IMR-90 (cell line): Measurements from ENCODE around the gene RPS24. TPM values are rescaled to one million over a fixed set of nuclear protein-coding genes. Genes with fewer than 3 reads are reported as not detected.

ENCODE experiments used
- ATAC-seq: fragments of 200-7000 bp; cut with Tn5 transposase; 2 replicates; pipeline ENCODE4 v1.9.1; 2020; ENCODE audit warnings: low read depth, mild to moderate bottlenecking, moderate library complexity
- BruUV-seq: library from RNA; stranded (reverse); fragments of 400-500 nt; replicated peaks from 2 replicates; lab custom pipeline; 2021; lab: Mats Ljungman, UMichigan
- CTCF ChIA-PET: fragments of 300-600 bp; formaldehyde crosslinking; extraction: SDS; loops from one replicate; lab custom pipeline; 2021; ENCODE audit warnings: antibody characterized with exemption; lab: Yijun Ruan, JAX
- POLR2A ChIA-PET: fragments of 300-600 bp; sonication (Branson Sonifier 250); formaldehyde crosslinking; loops from one replicate; lab custom pipeline; 2022; ENCODE audit warnings: antibody characterized with exemption; ENCODE audit not compliant: unreplicated experiment; lab: Charles Lee
- DNase-seq: peaks from one replicate; pipeline ENCODE4 v3.0.0; 2013
- H2AFZ ChIP-seq: replicated peaks from 2 replicates; pipeline ENCODE3; 2013; ENCODE audit warnings: low read length, mild to moderate bottlenecking; ENCODE audit not compliant: poor library complexity
- H2AK5ac ChIP-seq: 2 replicates; pipeline ENCODE4 v1.6.1; 2013; ENCODE audit warnings: low read depth, low read length, inconsistent platforms
- H2AK9ac ChIP-seq: replicated peaks from 2 replicates; pipeline ENCODE3; 2013; ENCODE audit warnings: mild to moderate bottlenecking, low read depth, low read length, moderate library complexity; ENCODE audit not compliant: poor library complexity
- H2BK120ac ChIP-seq: 2 replicates; pipeline ENCODE4 v1.6.1; 2013; ENCODE audit warnings: low read depth, low read length, inconsistent platforms
- H2BK15ac ChIP-seq: 3 replicates; pipeline ENCODE4 v1.6.1; 2013; ENCODE audit warnings: low read depth, low read length, inconsistent platforms
- H2BK20ac ChIP-seq: 2 replicates; pipeline ENCODE4 v1.6.1; 2013; ENCODE audit warnings: low read depth, mild to moderate bottlenecking, inconsistent platforms, low read length, moderate library complexity
- H2BK5ac ChIP-seq: 2 replicates; pipeline ENCODE4 v1.6.1; 2013; ENCODE audit warnings: mild to moderate bottlenecking, low read depth, low read length, inconsistent platforms; ENCODE audit not compliant: poor library complexity, severe bottlenecking
- H3K14ac ChIP-seq: replicated peaks from 2 replicates; pipeline ENCODE4 v1.6.1; 2013; ENCODE audit warnings: low read depth, low read length, inconsistent platforms
- H3K18ac ChIP-seq: 2 replicates; pipeline ENCODE4 v1.6.1; 2013; ENCODE audit warnings: low read depth, low read length, control low read depth
- H3K23ac ChIP-seq: 2 replicates; pipeline ENCODE4 v1.6.1; 2013; ENCODE audit warnings: low read depth, low read length, inconsistent platforms
- H3K27ac ChIP-seq: 2 replicates; pipeline ENCODE4 v1.5.1; 2013; ENCODE audit warnings: mild to moderate bottlenecking, control low read depth, low read length; ENCODE audit not compliant: insufficient read depth
- H3K27me3 ChIP-seq: 2 replicates; pipeline ENCODE4 v1.6.1; 2013; ENCODE audit warnings: low read length; ENCODE audit not compliant: control insufficient read depth, insufficient read depth
- H3K36me3 ChIP-seq: 2 replicates; pipeline ENCODE4 v1.6.1; 2013; ENCODE audit warnings: low read length, mixed read lengths; ENCODE audit not compliant: control insufficient read depth, insufficient read depth
- H3K4ac ChIP-seq: 2 replicates; pipeline ENCODE4 v1.6.1; 2013; ENCODE audit warnings: low read depth, low read length, inconsistent platforms
- H3K4me1 ChIP-seq: 2 replicates; pipeline ENCODE4 v1.6.1; 2013; ENCODE audit warnings: low read length, mixed read lengths; ENCODE audit not compliant: control insufficient read depth, insufficient read depth
- H3K4me2 ChIP-seq: 2 replicates; pipeline ENCODE4 v1.6.1; 2013; ENCODE audit warnings: low read depth, mild to moderate bottlenecking, control low read depth, low read length, moderate library complexity
- H3K4me3 ChIP-seq: 2 replicates; pipeline ENCODE4 v1.5.1; 2013; ENCODE audit warnings: low read depth, mild to moderate bottlenecking, control low read depth, low read length, moderate library complexity; ENCODE audit not compliant: insufficient read depth
- H3K56ac ChIP-seq: 2 replicates; pipeline ENCODE4 v1.6.1; 2013; ENCODE audit warnings: low read length, inconsistent platforms; ENCODE audit not compliant: insufficient read depth; ENCODE audit errors: extremely low read depth
- H3K79me1 ChIP-seq, 2 experiments: 2 replicates each; pipeline ENCODE4 v1.6.1; 2013; ENCODE audit warnings: low read length in 2 of 2, inconsistent platforms in 1 of 2, low read depth in 1 of 2
- H3K9ac ChIP-seq: 2 replicates; pipeline ENCODE4 v1.6.1; 2013; ENCODE audit warnings: low read depth, low read length, control low read depth
- H3K9me1 ChIP-seq: 2 replicates; pipeline ENCODE4 v1.6.1; 2013; ENCODE audit warnings: low read length, inconsistent platforms; ENCODE audit not compliant: insufficient read depth
- H3K9me3 ChIP-seq: 2 replicates; pipeline ENCODE4 v1.6.1; 2013; ENCODE audit warnings: low read length; ENCODE audit not compliant: control insufficient read depth, insufficient read depth
- H4K20me1 ChIP-seq: 2 replicates; pipeline ENCODE4 v1.6.1; 2013; ENCODE audit warnings: low read length, inconsistent platforms; ENCODE audit not compliant: insufficient read depth
- H4K5ac ChIP-seq: 2 replicates; pipeline ENCODE4 v1.6.1; 2013; ENCODE audit warnings: mild to moderate bottlenecking, low read depth, low read length, control low read depth
- H4K8ac ChIP-seq, 2 experiments: 2 replicates each; pipeline ENCODE4 v1.6.1; 2013; ENCODE audit warnings: low read depth in 2 of 2, low read length in 2 of 2, control low read depth in 1 of 2, inconsistent platforms in 1 of 2
- H4K91ac ChIP-seq: 2 replicates; pipeline ENCODE4 v1.6.1; 2013; ENCODE audit warnings: low read depth, low read length, inconsistent platforms; ENCODE audit not compliant: insufficient read depth
- BHLHE40 ChIP-seq: fragments of 150-350 bp; IDR thresholded peaks from 2 replicates; pipeline ENCODE4 v1.6.1; 2016; ENCODE audit warnings: mild to moderate bottlenecking, low read depth, low read length
- CEBPB ChIP-seq: IDR thresholded peaks from 2 replicates; pipeline ENCODE4 v1.6.1; 2012; ENCODE audit warnings: low read depth, low read length, improper control_type of control experiment
- CHD1 ChIP-seq: IDR thresholded peaks from 2 replicates; pipeline ENCODE4 v1.6.1; 2012; ENCODE audit warnings: low read depth, low read length, improper control_type of control experiment
- ELK1 ChIP-seq: fragments of 150-350 bp; IDR thresholded peaks from 2 replicates; pipeline ENCODE4 v1.6.1; 2016; ENCODE audit warnings: low read depth, mild to moderate bottlenecking, low read length, moderate library complexity, borderline replicate concordance
- FOS ChIP-seq: fragments of 150-350 bp; IDR thresholded peaks from 2 replicates; pipeline ENCODE4 v1.6.1; 2016; ENCODE audit warnings: low read depth, low read length
- MAFK ChIP-seq: IDR thresholded peaks from 2 replicates; pipeline ENCODE4 v1.6.1; 2012; ENCODE audit warnings: low read depth, low read length, improper control_type of control experiment
- MAZ ChIP-seq: IDR thresholded peaks from 2 replicates; pipeline ENCODE4 v1.6.1; 2012; ENCODE audit warnings: low read depth, mild to moderate bottlenecking, low read length, improper control_type of control experiment, moderate library complexity, borderline replicate concordance
- MXI1 ChIP-seq: IDR thresholded peaks from 2 replicates; pipeline ENCODE4 v1.6.1; 2012; ENCODE audit warnings: low read depth, mild to moderate bottlenecking, low read length, moderate library complexity, borderline replicate concordance
- NFE2L2 ChIP-seq: fragments of 150-350 bp; IDR thresholded peaks from 2 replicates; pipeline ENCODE4 v1.6.1; 2016; ENCODE audit warnings: low read depth, mild to moderate bottlenecking, low read length
- RAD21 ChIP-seq: IDR thresholded peaks from 2 replicates; pipeline ENCODE4 v1.6.1; 2012; ENCODE audit warnings: low read length, improper control_type of control experiment
- RCOR1 ChIP-seq: IDR thresholded peaks from 2 replicates; pipeline ENCODE4 v1.6.1; 2012; ENCODE audit warnings: mild to moderate bottlenecking, low read length, improper control_type of control experiment; ENCODE audit not compliant: insufficient replicate concordance
- RFX5 ChIP-seq: IDR thresholded peaks from 2 replicates; pipeline ENCODE4 v1.8.0; 2012; ENCODE audit warnings: low read depth, mild to moderate bottlenecking, low read length, moderate library complexity
- SMC3 ChIP-seq: fragments of 150-350 bp; IDR thresholded peaks from 2 replicates; pipeline ENCODE4 v1.6.1; 2016; ENCODE audit warnings: low read depth, mild to moderate bottlenecking, antibody characterized with exemption, low read length, moderate library complexity
- WGBS, 2 experiments: methylation state at CpG; one replicate each; pipeline versions ENCODE4 v1.1.5 to v1.1.7; 2013; ENCODE audit warnings: missing lambda C conversion rate in 2 of 2; ENCODE audit not compliant: insufficient read length in 1 of 2; ENCODE audit errors: extremely low coverage in 2 of 2; 5-methylcytosine and 5-hydroxymethylcytosine counted together
- dilution Hi-C: fragments of 300-500 bp; cut with HindIII; formaldehyde crosslinking; loops from one replicate; pipeline ENCODE4 v1.14.3; 2018; ENCODE audit warnings: low sequenced_read_pairs; ENCODE audit not compliant: unreplicated experiment
- in situ Hi-C: fragments of 300-500 bp; cut with MboI; formaldehyde crosslinking; loops from 3 replicates; pipeline ENCODE4 v1.14.3; 2019; ENCODE audit warnings: low sequenced_read_pairs, inconsistent platforms, mixed read lengths
- intact Hi-C: fragments of 100-400 bp; cut with micrococcal nuclease; formaldehyde crosslinking; loops from 2 replicates; pipeline ENCODE4 v1.10.0; 2022
- polyA plus RNA-seq, 3 experiments: library from polyadenylated mRNA; depleted of rRNA; stranded (reverse); fragments of >200 nt; gene quantifications; 2 replicates each; pipeline ENCODE4 v1.2.3, GENCODE V29; 2012; ENCODE audit warnings: low replicate concordance in 1 of 3
- total RNA-seq: library from RNA; depleted of rRNA; stranded (reverse); fragments of >200 nt; gene quantifications from 2 replicates; pipeline ENCODE4 v1.2.3, GENCODE V29; 2012
- TF ChIP-seq, protein P1 (sequence below): fragments of 150-350 bp; IDR thresholded peaks from 2 replicates; pipeline ENCODE4 v1.6.1; 2017; ENCODE audit warnings: mild to moderate bottlenecking, antibody characterized with exemption, low read length, low read depth

RPS24 gene
- total and polyA plus RNA-seq, 2 of the 4 experiments (the other 2 are of a cell fraction), result 1,664 to 4,721 TPM

GRCh38 chr10:78071857-78072179 lies 38.2 kb downstream of the RPS24 start:
- H2BK20ac ChIP-seq, result no peak overlapping the region
- no peak overlapping the region for H3K4me3 ChIP-seq
- DNase-seq (no peak), ATAC-seq (no peak)
- H3K18ac ChIP-seq, result no peak overlapping the region
- no peaks in the 10 kb centered on the region for H3K79me1 ChIP-seq
- no peak overlapping the region for H3K4me2 ChIP-seq
- H4K20me1 ChIP-seq, result no peaks in the 10 kb centered on the region
- no CpG with 5 or more reads among the region's 4 CpGs for WGBS, 2 experiments
- no peaks in the 10 kb centered on the region; the same call in 1 of the 2 replicates for H3K9me1 ChIP-seq
- ChIA-PET POLR2A (no interaction called here), CTCF (no interaction called here)
- H4K91ac ChIP-seq, result no peak overlapping the region
- no TSS peak for BruUV-seq
- in situ Hi-C loops, result no loop called here
- H4K5ac ChIP-seq, result no peak overlapping the region
- no peak overlapping the region for H2AK9ac ChIP-seq
- H3K27me3 ChIP-seq, result peaks cover 17% of the 10 kb centered on the region
- H4K8ac ChIP-seq, result no peak overlapping the region
- H3K56ac ChIP-seq, result no peak overlapping the region
- H3K23ac ChIP-seq, result no peak overlapping the region
- peaks cover 3% of the 10 kb centered on the region; the same call in 1 of the 2 replicates for H3K9me3 ChIP-seq
- no peak for TF ChIP-seq SMC3
- no peak for TF ChIP-seq CEBPB
- TF ChIP-seq, protein P1, sequence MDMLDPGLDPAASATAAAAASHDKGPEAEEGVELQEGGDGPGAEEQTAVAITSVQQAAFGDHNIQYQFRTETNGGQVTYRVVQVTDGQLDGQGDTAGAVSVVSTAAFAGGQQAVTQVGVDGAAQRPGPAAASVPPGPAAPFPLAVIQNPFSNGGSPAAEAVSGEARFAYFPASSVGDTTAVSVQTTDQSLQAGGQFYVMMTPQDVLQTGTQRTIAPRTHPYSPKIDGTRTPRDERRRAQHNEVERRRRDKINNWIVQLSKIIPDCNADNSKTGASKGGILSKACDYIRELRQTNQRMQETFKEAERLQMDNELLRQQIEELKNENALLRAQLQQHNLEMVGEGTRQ, result no peak
- TF ChIP-seq MAFK, result no peak
- TF ChIP-seq FOS, result no peak
- TF ChIP-seq RFX5, result no peak
- no peak for TF ChIP-seq RAD21
- no peak for TF ChIP-seq MXI1
- TF ChIP-seq CHD1, result no peak
- no peak for TF ChIP-seq RCOR1
- TF ChIP-seq NFE2L2, result no peak
- no peak for TF ChIP-seq ELK1
- TF ChIP-seq BHLHE40, result no peak
- TF ChIP-seq MAZ, result no peak
- no peak overlapping the region for H3K14ac ChIP-seq
- H3K36me3 ChIP-seq, result no peaks in the 10 kb centered on the region
- H2AK5ac ChIP-seq, result no peak overlapping the region
- intact Hi-C loops, result no loop called here
- peak overlapping the region; percentile 21 for H2AFZ ChIP-seq
- no peak overlapping the region for H2BK15ac ChIP-seq
- H3K9ac ChIP-seq, result no peak overlapping the region
- H3K27ac ChIP-seq, result no peak overlapping the region
- no peak overlapping the region for H2BK5ac ChIP-seq
- dilution Hi-C loops, result no loop called here
- H2BK120ac ChIP-seq, result no peak overlapping the region
- H3K4ac ChIP-seq, result no peak overlapping the region
- no peaks in the 10 kb centered on the region for H3K4me1 ChIP-seq
